Measurements from ENCODE around the gene TMPRSS13. TPM values are rescaled to one million over a fixed set of nuclear protein-coding genes. Genes with fewer than 3 reads are reported as not detected.

TMPRSS13 gene
- total RNA-seq, 1 experiment from 2014 or later: 21.7 TPM

DNA sequence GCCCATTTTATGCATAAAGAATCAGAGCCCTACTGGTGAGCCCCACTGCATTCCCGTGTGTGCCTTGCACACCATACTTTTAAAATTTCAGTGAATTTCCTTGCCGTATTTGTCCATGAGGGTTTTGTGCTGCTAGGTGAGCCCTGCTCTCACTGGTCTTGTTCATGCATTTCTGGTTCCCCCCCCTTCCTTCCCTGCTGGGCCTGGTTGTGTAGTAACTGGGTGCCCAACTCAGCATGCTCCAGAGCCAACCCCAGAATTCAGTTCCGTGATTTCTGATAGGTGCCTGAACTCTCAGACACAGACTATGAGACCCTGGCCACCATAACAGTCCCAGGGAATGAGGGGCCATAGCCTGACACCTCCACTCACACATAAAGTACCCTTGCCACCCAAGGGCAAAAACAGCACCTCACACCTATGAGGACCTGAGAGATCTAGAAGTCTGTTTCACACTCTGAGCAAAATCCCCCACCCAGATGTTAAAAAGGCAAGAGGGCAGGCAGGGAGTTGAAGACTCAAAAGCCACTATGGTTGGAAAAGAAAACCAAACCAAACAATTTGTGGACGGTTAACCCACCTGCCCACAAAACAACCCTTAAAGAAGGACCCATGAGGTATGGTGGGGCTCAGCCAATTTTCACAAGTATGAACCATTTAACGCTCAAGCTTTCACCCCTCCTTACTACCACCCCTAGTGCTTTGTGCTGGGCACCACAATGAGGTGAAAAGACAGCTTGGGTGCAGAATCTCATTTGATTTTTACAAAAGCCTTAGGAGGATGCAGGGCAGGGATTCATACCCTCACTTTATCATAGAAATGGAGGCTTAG, 40.2 kb upstream of the TMPRSS13 start:
- Histone ChIP-seq H3K36me3 (ENCODE audit: low read depth) (no peaks in the 10 kb centered on the region), H3K9me3 (ENCODE audit: insufficient read depth, low read depth) (no peaks in the 10 kb centered on the region), H3F3A (ENCODE audit: insufficient read depth, low read depth) (no peaks in the 10 kb centered on the region), H3K79me2 (ENCODE audit: low read depth) (no peaks in the 10 kb centered on the region), H3K9me2 (ENCODE audit: insufficient read depth) (no peaks in the 10 kb centered on the region), H3K27ac (no peak overlapping the region), H3K4me3 (no peak overlapping the region), H2AFZ (no peak overlapping the region), H3K4me1 (replicated peaks; ENCODE audit: insufficient read depth) (0 out of 2 replicates have a peak, but pooled peaks cover 7% of the 10 kb centered on the region), H3K27me3 (ENCODE audit: insufficient read depth, low read depth) (no peaks in the 10 kb centered on the region), H4K20me1 (ENCODE audit: insufficient read depth) (no peaks in the 10 kb centered on the region), H3K4me2 (no peak overlapping the region)
- ChIA-PET CTCF (no interaction called here), POLR2A (ENCODE audit: unreplicated experiment) (no interaction called here)
- BruUV-seq (replicated peaks): no TSS peak
- no peak for DNase-seq
- intact Hi-C loops (cut with micrococcal nuclease; ENCODE audit: unreplicated experiment): no loop called here
- TF ChIP-seq, protein P1, sequence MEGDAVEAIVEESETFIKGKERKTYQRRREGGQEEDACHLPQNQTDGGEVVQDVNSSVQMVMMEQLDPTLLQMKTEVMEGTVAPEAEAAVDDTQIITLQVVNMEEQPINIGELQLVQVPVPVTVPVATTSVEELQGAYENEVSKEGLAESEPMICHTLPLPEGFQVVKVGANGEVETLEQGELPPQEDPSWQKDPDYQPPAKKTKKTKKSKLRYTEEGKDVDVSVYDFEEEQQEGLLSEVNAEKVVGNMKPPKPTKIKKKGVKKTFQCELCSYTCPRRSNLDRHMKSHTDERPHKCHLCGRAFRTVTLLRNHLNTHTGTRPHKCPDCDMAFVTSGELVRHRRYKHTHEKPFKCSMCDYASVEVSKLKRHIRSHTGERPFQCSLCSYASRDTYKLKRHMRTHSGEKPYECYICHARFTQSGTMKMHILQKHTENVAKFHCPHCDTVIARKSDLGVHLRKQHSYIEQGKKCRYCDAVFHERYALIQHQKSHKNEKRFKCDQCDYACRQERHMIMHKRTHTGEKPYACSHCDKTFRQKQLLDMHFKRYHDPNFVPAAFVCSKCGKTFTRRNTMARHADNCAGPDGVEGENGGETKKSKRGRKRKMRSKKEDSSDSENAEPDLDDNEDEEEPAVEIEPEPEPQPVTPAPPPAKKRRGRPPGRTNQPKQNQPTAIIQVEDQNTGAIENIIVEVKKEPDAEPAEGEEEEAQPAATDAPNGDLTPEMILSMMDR (conservative IDR thresholded peaks at IDR 0.05): no peak
- TF ChIP-seq EZH2 (IDR thresholded peaks at IDR 0.05; ENCODE audit: low read depth): no peak

DNA sequence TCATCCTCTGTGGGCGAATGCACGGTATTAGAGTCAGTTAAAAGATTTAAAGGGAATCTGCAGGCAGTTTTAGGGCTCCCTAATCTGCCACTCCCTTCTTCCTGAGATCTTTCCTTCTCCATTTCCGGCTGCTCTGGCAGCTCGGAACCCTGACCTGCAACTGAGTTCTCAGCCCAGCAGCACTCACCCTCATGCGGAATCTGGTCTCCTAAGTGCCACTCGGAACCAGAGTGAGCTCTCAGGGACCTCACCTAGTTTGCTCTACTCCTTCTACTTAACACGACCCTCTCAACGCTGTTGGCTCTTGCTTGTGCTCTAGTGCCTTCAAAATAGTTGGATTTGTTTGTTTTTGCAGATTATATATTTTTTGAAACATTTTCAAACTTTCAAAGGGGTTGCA, 37.7 kb upstream of the TMPRSS13 start:
- no peaks in the 10 kb centered on the region for H3F3A ChIP-seq (ENCODE audit: insufficient read depth, low read depth)
- H3K79me2 ChIP-seq (ENCODE audit: low read depth): no peaks in the 10 kb centered on the region
- ChIA-PET CTCF (no interaction called here), POLR2A (ENCODE audit: unreplicated experiment) (no interaction called here)
- DNase-seq: no peak
- no peak overlapping the region for H3K4me2 ChIP-seq
- no peaks in the 10 kb centered on the region for H3K36me3 ChIP-seq (ENCODE audit: low read depth)
- BruUV-seq (replicated peaks): no TSS peak
- TF ChIP-seq, protein P1 (conservative IDR thresholded peaks at IDR 0.05): no peak
- TF ChIP-seq EZH2 (IDR thresholded peaks at IDR 0.05; ENCODE audit: low read depth): no peak
- H3K4me1 ChIP-seq (replicated peaks; ENCODE audit: insufficient read depth): no peaks in the 10 kb centered on the region
- H3K27me3 ChIP-seq (ENCODE audit: insufficient read depth, low read depth): no peaks in the 10 kb centered on the region
- intact Hi-C loops (cut with micrococcal nuclease; ENCODE audit: unreplicated experiment): no loop called here
- no peak overlapping the region for H2AFZ ChIP-seq
- H3K9me3 ChIP-seq (ENCODE audit: insufficient read depth, low read depth): no peaks in the 10 kb centered on the region
- H3K27ac ChIP-seq: no peak overlapping the region
- H3K4me3 ChIP-seq: no peak overlapping the region
- no peaks in the 10 kb centered on the region for H3K9me2 ChIP-seq (ENCODE audit: insufficient read depth)
- no peaks in the 10 kb centered on the region for H4K20me1 ChIP-seq (ENCODE audit: insufficient read depth)

DNA sequence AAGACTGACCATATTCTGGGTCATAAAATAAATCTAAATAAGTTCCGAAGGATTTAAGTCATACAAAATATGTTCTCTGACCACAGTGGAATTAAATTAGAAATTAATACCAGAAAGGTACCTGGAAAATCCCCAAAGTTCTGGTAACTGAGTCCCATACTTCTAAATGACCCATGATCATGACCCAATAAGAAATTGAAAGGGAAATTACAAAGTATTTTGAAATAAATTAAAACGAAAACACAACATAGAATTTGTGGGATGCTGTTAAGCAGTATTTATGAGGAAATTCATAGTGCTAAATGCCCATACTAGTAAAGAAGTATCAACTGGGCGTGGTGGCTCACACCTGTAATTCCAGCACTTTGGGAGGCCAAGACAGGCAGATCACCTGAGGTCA, 33.6 kb upstream of the TMPRSS13 start:
- peaks cover 14% of the 10 kb centered on the region; the same call in 1 of the 2 replicates for H3K27me3 ChIP-seq (ENCODE audit: insufficient read depth, low read depth)
- no peaks in the 10 kb centered on the region for H3K79me2 ChIP-seq (ENCODE audit: low read depth)
- no peaks in the 10 kb centered on the region for H3K9me2 ChIP-seq (ENCODE audit: insufficient read depth)
- H3K36me3 ChIP-seq (ENCODE audit: low read depth): no peaks in the 10 kb centered on the region
- TF ChIP-seq EZH2 (IDR thresholded peaks at IDR 0.05; ENCODE audit: low read depth): no peak
- TF ChIP-seq, protein P1 (conservative IDR thresholded peaks at IDR 0.05): no peak
- no peaks in the 10 kb centered on the region for H3K4me1 ChIP-seq (replicated peaks; ENCODE audit: insufficient read depth)
- no peak overlapping the region for H3K4me2 ChIP-seq
- BruUV-seq (replicated peaks): no TSS peak
- no peaks in the 10 kb centered on the region for H3F3A ChIP-seq (ENCODE audit: insufficient read depth, low read depth)
- DNase-seq: no peak
- H2AFZ ChIP-seq: no peak overlapping the region
- intact Hi-C loops (cut with micrococcal nuclease; ENCODE audit: unreplicated experiment): no loop called here
- H3K9me3 ChIP-seq (ENCODE audit: insufficient read depth, low read depth): no peaks in the 10 kb centered on the region
- H4K20me1 ChIP-seq (ENCODE audit: insufficient read depth): no peaks in the 10 kb centered on the region
- CTCF ChIA-PET: no interaction called here
- H3K27ac ChIP-seq: no peak overlapping the region
- POLR2A ChIA-PET (ENCODE audit: unreplicated experiment): no interaction called here
- no peak overlapping the region for H3K4me3 ChIP-seq
